NCI-H1105 treated with DMSO at 0.1 percent for 48 hours (cell line): ENCODE measurements around the gene UBE2C.

Source experiments
- DNase-seq: peaks from one replicate; lab custom pipeline; 2025; lab: John Stamatoyannopoulos, UW

The UBE2C gene

DNA sequence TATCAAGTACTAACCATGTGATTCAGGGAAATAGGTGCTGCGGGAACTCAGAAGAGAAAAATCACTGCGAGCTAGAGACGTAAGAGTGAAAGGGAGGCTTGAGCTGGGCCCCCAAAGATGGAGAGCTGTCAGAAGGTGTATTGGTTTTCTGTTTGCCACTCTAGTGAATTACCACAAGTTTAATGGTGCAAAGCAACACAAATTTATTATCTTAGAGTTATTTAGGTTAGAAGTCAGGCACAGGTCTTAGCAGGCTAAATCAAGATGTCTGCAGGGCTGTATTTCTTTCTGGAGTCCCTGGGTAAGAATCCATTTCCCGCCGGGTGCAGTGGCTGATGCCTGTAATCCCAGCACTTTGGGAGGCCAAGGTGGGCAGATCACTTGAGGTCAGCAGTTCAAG lies 47.5 kb downstream of the UBE2C start:
- DNase-seq: no peak

DNA sequence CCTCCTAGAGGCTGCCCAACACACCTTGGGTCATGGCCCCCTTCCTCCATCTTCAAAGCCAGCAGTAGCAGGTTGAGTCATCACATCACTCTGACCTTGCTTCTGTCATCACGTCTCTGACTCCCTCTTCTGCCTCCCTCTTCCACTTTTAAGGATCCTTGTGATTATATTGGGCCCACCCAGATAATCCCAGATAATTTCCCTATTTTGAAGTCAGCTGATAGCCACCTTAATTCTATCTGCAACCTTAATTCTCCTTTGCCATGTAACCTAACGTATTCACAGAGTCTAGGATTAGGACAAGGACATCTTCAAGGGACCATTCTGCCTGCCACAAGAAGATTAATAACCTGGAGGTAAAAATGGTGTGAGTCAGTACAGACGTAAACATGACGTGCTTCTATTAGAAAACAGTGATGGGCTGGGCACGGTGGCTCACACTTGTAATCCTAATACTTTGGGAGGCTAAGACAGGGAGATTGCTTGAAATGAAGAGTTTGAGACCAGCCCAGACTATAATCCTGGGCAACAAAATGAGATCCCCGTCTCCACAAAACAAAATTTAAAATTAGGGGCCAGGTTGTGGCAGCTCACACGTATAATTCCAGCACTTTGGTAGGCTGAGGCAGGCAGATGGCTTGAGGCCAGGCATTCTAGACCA lies 48.2 kb downstream of the UBE2C start:
- DNase-seq: no peak

DNA sequence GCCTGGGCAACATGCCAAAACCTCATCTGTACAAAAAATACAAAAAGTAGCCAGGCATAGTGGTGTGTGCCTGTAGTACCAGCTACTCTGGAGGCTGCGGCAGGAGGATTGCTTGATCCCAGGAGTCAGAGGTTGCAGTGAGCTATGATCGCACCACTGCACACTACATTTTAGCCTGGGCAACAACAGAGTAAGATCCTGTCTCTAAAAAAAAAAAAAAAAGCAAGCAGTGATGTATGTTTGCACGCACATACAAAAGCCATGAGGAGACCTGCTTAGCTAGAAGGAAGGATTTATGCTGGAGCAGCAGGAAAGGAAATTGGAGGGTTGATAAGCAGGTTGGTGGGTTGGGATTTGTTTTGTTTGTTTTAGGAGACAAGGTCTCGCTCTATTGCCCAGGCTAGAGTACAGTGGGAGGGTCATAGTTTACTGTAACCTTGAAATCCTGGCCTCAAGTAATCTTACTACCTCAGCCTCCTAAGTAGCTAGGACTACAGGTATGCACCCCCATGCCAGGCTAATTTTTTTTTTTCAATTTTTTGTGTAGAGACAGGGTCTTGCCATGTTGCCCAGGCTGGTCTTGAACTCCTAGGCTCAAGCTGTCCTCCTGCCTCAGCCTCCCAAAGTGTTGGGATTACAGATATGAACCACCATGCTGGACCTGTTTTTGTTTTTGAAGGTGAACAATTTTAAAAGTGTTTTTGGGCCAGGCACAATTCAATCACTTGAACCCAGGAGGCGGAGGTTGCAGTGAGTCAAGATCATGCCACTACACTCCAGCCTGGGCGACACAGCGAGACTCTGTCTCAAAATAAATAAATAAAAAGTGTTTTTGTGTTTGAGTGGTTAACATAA lies 49.0 kb downstream of the UBE2C start:
- peak; percentile 69 for DNase-seq

DNA sequence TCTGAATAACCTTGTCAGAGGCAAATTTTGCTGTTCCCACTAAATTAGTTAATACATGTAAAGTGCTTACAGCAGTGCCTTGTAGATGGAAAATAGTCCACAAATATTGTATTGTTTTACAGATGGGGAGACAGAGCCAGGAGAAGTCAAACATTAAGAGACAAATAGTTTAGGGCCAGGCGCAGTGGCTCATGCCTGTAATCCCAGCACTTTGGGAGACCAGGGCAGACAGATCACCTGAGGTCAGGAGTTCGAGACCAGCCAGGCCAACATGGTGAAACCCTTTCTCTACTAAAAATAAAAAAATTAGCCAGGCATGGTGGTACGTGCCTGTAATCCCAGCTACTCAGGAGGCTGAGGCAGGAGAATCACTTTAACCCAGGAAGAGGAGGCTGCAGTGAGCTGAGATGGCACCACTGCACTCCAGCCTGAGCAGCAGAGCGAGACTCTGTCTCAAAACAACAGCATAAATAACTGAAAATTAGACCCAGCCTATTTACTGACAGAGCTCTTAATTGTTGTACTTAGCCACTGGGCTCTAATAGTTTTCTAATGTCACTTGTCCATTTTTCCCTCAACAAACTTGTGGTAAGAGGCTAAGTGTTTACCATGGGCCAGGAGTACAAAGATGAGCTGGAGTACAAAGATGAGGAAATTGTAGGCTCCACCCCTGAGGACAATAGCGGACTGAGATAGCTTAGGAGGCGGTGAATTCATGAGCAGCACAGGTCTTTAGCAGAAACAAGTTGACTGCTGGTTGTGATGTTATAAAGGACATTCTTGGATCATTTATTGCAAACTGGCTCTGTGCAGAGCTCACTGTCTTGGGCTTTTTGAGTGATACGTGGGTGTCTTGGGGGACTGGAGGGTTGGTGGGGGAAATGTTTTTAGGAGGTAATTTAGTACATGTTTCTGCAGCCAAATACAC lies 51.4 kb downstream of the UBE2C start:
- DNase-seq: no peak

DNA sequence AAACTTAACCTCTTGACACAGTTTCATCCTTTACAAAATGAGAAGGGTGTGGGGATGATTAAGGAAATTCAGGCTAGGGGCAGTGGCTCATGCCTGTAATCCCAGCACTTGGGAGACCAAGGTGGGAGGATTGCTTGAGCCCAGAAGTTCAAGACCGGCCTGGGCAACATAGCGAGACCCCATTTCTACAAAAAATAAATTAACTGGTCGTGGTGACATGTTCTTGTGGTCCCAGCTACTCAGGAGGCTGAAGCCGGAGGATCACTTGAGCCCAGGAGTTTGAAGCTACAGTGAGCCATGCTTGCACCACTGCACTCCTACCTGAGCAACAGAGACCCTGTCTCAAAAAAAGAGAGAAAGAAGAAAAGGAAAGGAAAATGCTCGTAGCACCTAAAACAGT lies 54.0 kb downstream of the UBE2C start:
- no peak for DNase-seq
